Body of pancreas (tissue), 4 donors: ENCODE data around the gene LRCH2. TPM values are rescaled to one million over a fixed set of nuclear protein-coding genes. Genes with fewer than 3 reads are reported as not detected.
"Not testable (repeated sequence)": the region's sequence is repeated elsewhere in the genome, so short reads cannot be mapped to it uniquely, and the experiment has no call there.

Experiments used
- ATAC-seq: fragments of 150-250 bp; one replicate; pipeline ENCODE4 v1.9.1; 2016
- DNase-seq, 4 donors: peaks; one replicate each; pipeline ENCODE4 v3.0.0-alpha.2; 2019
- H3K27ac ChIP-seq, 4 donors: fragments of 200-600 bp; sonication (generic); 1 replicate in 3 of 4; 2 replicates in 1 of 4; pipeline versions ENCODE4 v1.5.1 to v1.6.1; 2016 to 2019; ENCODE audit warnings: mild to moderate bottlenecking in 1 of 4, mixed read lengths in 1 of 4, moderate library complexity in 1 of 4
- H3K27me3 ChIP-seq, 2 donors: fragments of 200-600 bp; sonication (generic); one replicate each; pipeline ENCODE4 v1.6.0; 2016; ENCODE audit warnings: mild to moderate bottlenecking in 1 of 2
- H3K36me3 ChIP-seq, 2 donors: fragments of 200-600 bp; sonication (generic); replicated peaks in 1 of 2; 2 replicates each; pipeline ENCODE4 v1.5.1; 2016; ENCODE audit warnings: low read depth in 2 of 2; ENCODE audit not compliant: insufficient read depth in 1 of 2
- H3K4me1 ChIP-seq: fragments of 200-600 bp; sonication (generic); one replicate; pipeline ENCODE4 v1.6.0; 2016
- H3K4me3 ChIP-seq, 2 donors: fragments of 200-600 bp; sonication (generic); 1 replicate in 1 of 2; 2 replicates in 1 of 2; pipeline ENCODE4 v1.5.1; 2016 to 2019
- H3K9me3 ChIP-seq, 3 donors: fragments of 200-600 bp; sonication (generic); 1 replicate in 2 of 3; 2 replicates in 1 of 3; pipeline ENCODE4 v1.5.1; 2016
- CTCF ChIP-seq, 7 experiments: fragments of 450-650 bp in 4 of 7; fragments of 200-600 bp in 3 of 7; sonication (generic) in 3 of 7; IDR thresholded peaks; one replicate each; pipeline ENCODE4 v1.5.1; 2016 to 2019; ENCODE audit warnings: antibody characterized with exemption in 7 of 7
- POLR2A ChIP-seq, 3 donors: fragments of 450-650 bp; IDR thresholded peaks; one replicate each; pipeline ENCODE4 v1.6.1; 2016; ENCODE audit warnings: antibody characterized with exemption in 3 of 3, mild to moderate bottlenecking in 2 of 3
- WGBS, 2 donors: methylation state at CpG; one replicate each; pipeline ENCODE4 v1.1.5; 2017; 5-methylcytosine and 5-hydroxymethylcytosine counted together
- intact Hi-C: fragments of 100-400 bp; cut with DNase I; formaldehyde crosslinking; loops from one replicate; pipeline ENCODE4 v1.15.1; 2023
- total RNA-seq, 2 donors: library from RNA; depleted of rRNA; stranded (reverse); fragments of >200 nt; gene quantifications; one replicate each; pipeline ENCODE4 v1.1.0, GENCODE V29; 2016

Gene LRCH2
- total RNA-seq, 2 donors from 2014 or later, result 0.33 to 1.3 TPM

GRCh38 chrX:115229337-115230003 is 4.4 kb downstream of the LRCH2 start:
- WGBS, 2 donors, result 28 to 31% methylated on average over 4 of the region's 4 CpGs
- no peak overlapping the region for H3K4me3 ChIP-seq
- no peaks in the 10 kb centered on the region for H3K36me3 ChIP-seq
- no peak for DNase-seq
- TF ChIP-seq POLR2A (IDR thresholded peaks at IDR 0.05), result no peak
- TF ChIP-seq CTCF (IDR thresholded peaks at IDR 0.05), result no peak
- intact Hi-C loops, result no loop called here
- H3K27me3 ChIP-seq, result no peaks in the 10 kb centered on the region
- no peak for ATAC-seq
- no peak overlapping the region for H3K27ac ChIP-seq
- H3K9me3 ChIP-seq, result no peaks in the 10 kb centered on the region
- no peaks in the 10 kb centered on the region for H3K4me1 ChIP-seq

GRCh38 chrX:115226929-115227328 is 7.0 kb downstream of the LRCH2 start:
- Histone ChIP-seq H3K36me3 (no peaks in the 10 kb centered on the region), H3K4me3 (no peak overlapping the region), H3K4me1 (no peaks in the 10 kb centered on the region), H3K27ac (no peak overlapping the region), H3K27me3 (no peaks in the 10 kb centered on the region), H3K9me3 (no peaks in the 10 kb centered on the region)
- ATAC-seq (no peak), DNase-seq (no peak)
- TF ChIP-seq POLR2A (IDR thresholded peaks at IDR 0.05) (no peak), CTCF (IDR thresholded peaks at IDR 0.05) (no peak)
- intact Hi-C loops, result no loop called here
- WGBS, 2 donors, result 29% methylated on average over 1 of the region's 1 CpG; no CpG with 5 or more reads in 1 of the 2 donors

DNA sequence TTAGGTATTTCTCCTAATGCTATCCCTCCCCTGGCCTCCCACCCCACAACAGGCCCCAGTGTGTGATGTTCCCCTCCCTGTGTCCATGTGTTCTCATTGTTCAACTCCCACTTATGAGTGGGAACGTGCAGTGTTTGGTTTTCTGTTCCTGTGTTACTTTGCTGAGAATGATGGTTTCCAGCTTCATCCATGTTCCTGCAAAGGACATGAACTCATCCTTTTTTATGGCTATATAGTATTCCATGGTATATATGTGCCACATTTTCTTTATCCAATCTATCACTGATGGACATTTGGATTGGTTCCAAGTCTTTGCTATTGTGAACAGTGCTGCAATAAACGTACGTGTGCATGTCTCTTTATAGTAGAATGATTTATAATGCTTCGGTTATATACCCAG is 16.6 kb downstream of the LRCH2 start:
- 70% methylated on average over 4 of the region's 4 CpGs for WGBS, 2 donors
- DNase-seq, H3K27ac ChIP-seq, intact Hi-C loops, H3K4me1 ChIP-seq, H3K27me3 ChIP-seq, H3K9me3 ChIP-seq, H3K36me3 ChIP-seq, H3K4me3 ChIP-seq, ATAC-seq: not testable (repeated sequence)

- 15 to 24% methylated on average over 3 of the region's 3 CpGs for WGBS, 2 donors
- Histone ChIP-seq H3K4me1 (no peaks in the 10 kb centered on the region), H3K36me3 (no peaks in the 10 kb centered on the region), H3K9me3 (no peaks in the 10 kb centered on the region), H3K27me3 (no peaks in the 10 kb centered on the region), H3K27ac (no peak overlapping the region), H3K4me3 (no peak overlapping the region)
- DNase-seq (no peak), ATAC-seq (no peak)
- no peak for TF ChIP-seq CTCF (IDR thresholded peaks at IDR 0.05)
- intact Hi-C loops, result no loop called here
Observed at GRCh38 chrX:115214605-115215004, 19.3 kb downstream of the LRCH2 start.

DNA sequence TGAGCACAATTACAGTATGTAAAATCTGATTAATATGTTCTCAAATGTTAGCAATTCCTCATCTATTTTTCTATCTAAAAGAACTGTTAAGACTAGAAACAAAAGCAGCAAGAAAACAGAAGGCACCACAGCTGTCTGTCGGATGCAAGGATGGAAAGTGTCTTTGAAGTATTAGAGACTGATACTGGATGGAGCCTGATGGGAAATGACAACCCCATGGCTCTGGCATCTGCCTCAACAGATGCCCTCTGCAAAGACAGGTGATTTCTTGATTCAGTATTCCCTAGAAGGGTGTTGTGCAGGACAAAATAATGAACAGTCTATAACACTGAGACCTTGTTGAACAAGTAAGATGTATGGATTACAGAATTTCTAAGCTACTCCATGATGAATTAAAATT is 19.7 kb downstream of the LRCH2 start:
- ATAC-seq, result no peak

DNA sequence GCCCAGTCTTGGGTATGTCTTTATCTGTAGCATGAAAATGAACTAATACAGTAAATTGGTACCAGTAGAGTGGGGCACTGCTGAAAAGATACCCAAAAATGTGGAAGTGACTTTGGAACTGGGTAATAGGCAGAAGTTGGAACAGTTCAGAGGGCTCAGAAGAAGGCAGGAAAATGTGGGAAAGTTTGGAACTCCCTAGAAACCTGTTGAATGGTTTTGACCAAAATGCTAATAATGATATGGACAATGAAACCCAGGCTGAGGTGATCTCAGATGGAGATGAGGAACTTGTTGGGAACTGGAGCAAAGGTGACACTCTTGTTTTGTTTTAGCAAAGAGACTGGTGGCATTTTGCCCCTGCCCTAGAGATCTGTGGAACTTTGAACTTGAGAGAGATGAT is 24.3 kb downstream of the LRCH2 start:
- H3K4me1 ChIP-seq, H3K27me3 ChIP-seq, ATAC-seq, H3K27ac ChIP-seq, H3K9me3 ChIP-seq, intact Hi-C loops, DNase-seq, H3K36me3 ChIP-seq, H3K4me3 ChIP-seq: not testable (repeated sequence)

More for the DNA sequence above, 19.7 kb downstream of the LRCH2 start:
- H3K9me3 ChIP-seq, result no peaks in the 10 kb centered on the region
- H3K4me3 ChIP-seq, result no peak overlapping the region
- WGBS, 2 donors, result 59 to 63% methylated on average over 1 of the region's 1 CpG
- H3K4me1 ChIP-seq, result no peaks in the 10 kb centered on the region
- intact Hi-C loops, result no loop called here
- H3K27ac ChIP-seq, result no peak overlapping the region
- H3K27me3 ChIP-seq, result no peaks in the 10 kb centered on the region
- DNase-seq, result no peak
- TF ChIP-seq CTCF (IDR thresholded peaks at IDR 0.05) (no peak), POLR2A (IDR thresholded peaks at IDR 0.05) (no peak)
- no peaks in the 10 kb centered on the region for H3K36me3 ChIP-seq
